Fibroblast of skin of left biceps (primary cell): ENCODE measurements around the gene CAPN11.
A peak's percentile ranks its signal among the peaks of the same experiment; 100 is the strongest.

Experiments
- DNase-seq, 2 experiments: peaks; one replicate each; pipeline ENCODE4 v3.0.0-alpha.2; 2013; ENCODE audit warnings: low read depth in 2 of 2

CAPN11 gene

GRCh38 chr6:44158770-44159228, at the start of gene CAPN11:
Gene CAPN11 (plus strand): TSS chr6:44158820. CDS start chr6:44158849, 29 bp downstream.
- DNase-seq = no peak

GRCh38 chr6:44109212-44109611, 49.4 kb upstream of the CAPN11 start:
- no peak for DNase-seq

- DNase-seq = no peak
Observed at GRCh38 chr6:44110005-44110676, 48.5 kb upstream of the CAPN11 start.

GRCh38 chr6:44110966-44111365, 47.7 kb upstream of the CAPN11 start:
- DNase-seq = no peak

GRCh38 chr6:44111434-44112417, 46.9 kb upstream of the CAPN11 start:
- no peak for DNase-seq

- DNase-seq = no peak
Observed at GRCh38 chr6:44113414-44113813, 45.2 kb upstream of the CAPN11 start.

- no peak for DNase-seq
Observed at GRCh38 chr6:44115866-44116265, 42.8 kb upstream of the CAPN11 start.

GRCh38 chr6:44116641-44117382, 41.8 kb upstream of the CAPN11 start:
- DNase-seq = peak; percentile 42 to 56

GRCh38 chr6:44117397-44118128, 41.1 kb upstream of the CAPN11 start:
- no peak for DNase-seq

- DNase-seq = no peak
Observed at GRCh38 chr6:44119704-44120262, 38.8 kb upstream of the CAPN11 start.

- DNase-seq = no peak
Observed at GRCh38 chr6:44120692-44121443, 37.8 kb upstream of the CAPN11 start.

GRCh38 chr6:44122801-44123200, 35.8 kb upstream of the CAPN11 start:
- no peak for DNase-seq

GRCh38 chr6:44123544-44123943, 35.1 kb upstream of the CAPN11 start:
- DNase-seq = no peak

GRCh38 chr6:44126320-44127149, 32.1 kb upstream of the CAPN11 start:
- peak; percentile 48 to 57 for DNase-seq

GRCh38 chr6:44127186-44128019, 31.2 kb upstream of the CAPN11 start, which contains the start of the genes MRPL14 and TMEM63B:
Gene MRPL14 (minus strand): TSS chr6:44127452. CDS start chr6:44116611, 10,841 bp downstream.
Gene TMEM63B (plus strand): TSS chr6:44127554. CDS start chr6:44134585, 7,031 bp downstream.
- peak; percentile 73 to 75 for DNase-seq

- no peak for DNase-seq
Observed at GRCh38 chr6:44128020-44128917, 30.4 kb upstream of the CAPN11 start.

- DNase-seq = no peak
Observed at GRCh38 chr6:44129841-44130322, 28.7 kb upstream of the CAPN11 start.
